Osteocyte (in vitro differentiated cells): ENCODE measurements around the gene BHLHE23. TPM values are rescaled to one million over a fixed set of nuclear protein-coding genes. Genes with fewer than 3 reads are reported as not detected.
"Not testable (repeated sequence)": the region's sequence is repeated elsewhere in the genome, so short reads cannot be mapped to it uniquely, and the experiment has no call there.

Source experiments
- DNase-seq: peaks from one replicate; pipeline ENCODE4 v3.0.0; 2021; ENCODE audit warnings: mixed read lengths; ENCODE audit not compliant: unreplicated experiment; ENCODE audit errors: extremely low spot score
- H3K27ac Mint-ChIP-seq: one replicate; pipeline ENCODE4 v1.8.0; 2021; ENCODE audit warnings: mild to moderate bottlenecking, mixed read lengths; ENCODE audit not compliant: unreplicated experiment
- H3K27me3 Mint-ChIP-seq: one replicate; pipeline ENCODE4 v1.8.0; 2021; ENCODE audit warnings: mixed read lengths; ENCODE audit not compliant: unreplicated experiment
- H3K36me3 Mint-ChIP-seq: one replicate; pipeline ENCODE4 v1.8.0; 2021; ENCODE audit warnings: mixed read lengths; ENCODE audit not compliant: unreplicated experiment
- H3K4me1 Mint-ChIP-seq: one replicate; pipeline ENCODE4 v1.8.0; 2021; ENCODE audit warnings: mixed read lengths; ENCODE audit not compliant: unreplicated experiment
- H3K4me3 Mint-ChIP-seq: one replicate; pipeline ENCODE4 v1.8.0; 2021; ENCODE audit warnings: mild to moderate bottlenecking, moderate library complexity, mixed read lengths; ENCODE audit not compliant: unreplicated experiment
- H3K9me3 Mint-ChIP-seq: one replicate; pipeline ENCODE4 v1.8.0; 2021; ENCODE audit warnings: mixed read lengths; ENCODE audit not compliant: unreplicated experiment
- total RNA-seq: library from RNA; stranded (reverse); gene quantifications from 2 replicates; pipeline ENCODE4 v1.2.1, GENCODE V29; 2021
- TF ChIP-seq, protein P1 (sequence below): fragments of 200-600 bp; sonication (generic); IDR thresholded peaks from 2 replicates; pipeline ENCODE4 v1.5.0; 2021; ENCODE audit warnings: antibody characterized with exemption, mild to moderate bottlenecking, moderate library complexity

The BHLHE23 gene
- total RNA-seq, 1 donor from 2014 or later, result not detected

DNA sequence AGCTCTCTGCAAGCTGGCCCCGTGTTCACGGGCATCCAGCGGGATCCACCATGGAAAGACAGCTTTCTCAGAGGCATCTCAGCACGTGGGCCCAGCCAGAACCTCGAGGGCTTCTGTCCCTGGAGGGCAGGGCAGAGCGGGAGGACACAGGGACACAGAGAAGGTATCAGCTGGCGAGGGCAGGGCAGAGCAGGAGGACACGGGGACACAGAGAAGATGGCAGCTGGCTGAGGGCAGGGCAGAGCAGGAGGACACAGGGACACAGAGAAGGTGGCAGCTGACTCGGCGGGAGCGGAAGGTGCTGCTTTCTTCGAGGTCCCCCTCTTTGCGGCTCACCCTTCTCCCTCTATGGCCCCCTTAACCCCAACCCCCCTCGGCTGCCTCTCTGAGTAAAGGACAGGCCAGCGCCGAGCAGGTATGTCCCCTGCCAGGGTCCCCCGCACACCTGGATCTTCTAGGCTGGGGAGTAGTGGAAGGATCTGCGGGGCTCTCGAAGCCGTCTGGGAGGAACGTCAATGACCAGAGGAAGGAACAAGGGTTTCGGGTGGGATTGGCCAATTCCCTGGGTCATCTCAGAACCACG lies 28.9 kb upstream of the BHLHE23 start:
- DNase-seq, result no peak
- TF ChIP-seq, protein P1, sequence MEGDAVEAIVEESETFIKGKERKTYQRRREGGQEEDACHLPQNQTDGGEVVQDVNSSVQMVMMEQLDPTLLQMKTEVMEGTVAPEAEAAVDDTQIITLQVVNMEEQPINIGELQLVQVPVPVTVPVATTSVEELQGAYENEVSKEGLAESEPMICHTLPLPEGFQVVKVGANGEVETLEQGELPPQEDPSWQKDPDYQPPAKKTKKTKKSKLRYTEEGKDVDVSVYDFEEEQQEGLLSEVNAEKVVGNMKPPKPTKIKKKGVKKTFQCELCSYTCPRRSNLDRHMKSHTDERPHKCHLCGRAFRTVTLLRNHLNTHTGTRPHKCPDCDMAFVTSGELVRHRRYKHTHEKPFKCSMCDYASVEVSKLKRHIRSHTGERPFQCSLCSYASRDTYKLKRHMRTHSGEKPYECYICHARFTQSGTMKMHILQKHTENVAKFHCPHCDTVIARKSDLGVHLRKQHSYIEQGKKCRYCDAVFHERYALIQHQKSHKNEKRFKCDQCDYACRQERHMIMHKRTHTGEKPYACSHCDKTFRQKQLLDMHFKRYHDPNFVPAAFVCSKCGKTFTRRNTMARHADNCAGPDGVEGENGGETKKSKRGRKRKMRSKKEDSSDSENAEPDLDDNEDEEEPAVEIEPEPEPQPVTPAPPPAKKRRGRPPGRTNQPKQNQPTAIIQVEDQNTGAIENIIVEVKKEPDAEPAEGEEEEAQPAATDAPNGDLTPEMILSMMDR, result no peak
- Mint-ChIP-seq H3K9me3 (no peaks in the 10 kb centered on the region), H3K27me3 (peaks cover 45% of the 10 kb centered on the region), H3K36me3 (no peaks in the 10 kb centered on the region), H3K27ac (no peak overlapping the region), H3K4me1 (no peaks in the 10 kb centered on the region), H3K4me3 (no peak overlapping the region)

DNA sequence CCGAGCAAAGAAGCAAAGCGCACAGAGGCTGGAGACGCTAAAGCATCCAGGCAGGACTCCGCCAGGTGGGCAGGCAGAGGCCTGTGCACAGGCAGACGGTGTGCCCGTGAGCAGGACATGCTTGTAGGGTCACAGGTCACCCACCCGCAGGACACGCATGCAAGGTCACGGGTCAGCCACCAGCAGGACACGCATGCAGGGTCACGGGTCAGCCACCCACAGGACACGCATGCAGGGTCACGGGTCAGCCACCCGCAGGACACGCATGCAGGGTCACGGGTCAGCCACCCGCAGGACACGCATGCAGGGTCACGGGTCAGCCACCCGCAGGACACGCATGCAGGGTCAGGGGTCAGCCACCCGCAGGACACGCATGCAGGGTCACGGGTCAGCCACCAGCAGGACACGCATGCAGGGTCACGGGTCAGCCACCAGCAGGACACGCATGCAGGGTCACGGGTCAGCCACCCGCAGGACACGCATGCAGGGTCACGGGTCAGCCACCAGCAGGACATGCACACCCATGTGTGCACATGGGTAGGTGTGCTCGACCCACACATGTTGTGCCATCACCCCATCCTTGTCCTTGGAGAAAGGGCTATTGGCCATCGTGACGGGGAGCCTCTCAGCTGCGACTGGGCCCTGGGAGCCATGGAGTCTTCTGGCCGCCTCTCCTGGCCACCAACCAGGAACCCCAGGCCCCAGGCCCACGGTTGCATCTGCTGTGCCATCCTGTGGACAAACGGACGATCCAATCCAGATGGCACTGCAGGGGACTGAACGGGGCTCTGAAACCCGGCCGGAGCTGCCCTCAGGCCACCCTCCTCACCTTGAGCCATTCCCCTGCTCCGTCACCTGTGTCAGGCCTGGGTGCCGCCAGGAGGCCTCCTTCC lies 28.2 kb upstream of the BHLHE23 start:
- not testable (repeated sequence) for DNase-seq, H3K9me3 Mint-ChIP-seq, H3K4me3 Mint-ChIP-seq, H3K36me3 Mint-ChIP-seq, H3K27ac Mint-ChIP-seq, H3K4me1 Mint-ChIP-seq
- H3K27me3 Mint-ChIP-seq, result peaks cover 38% of the 10 kb centered on the region

DNA sequence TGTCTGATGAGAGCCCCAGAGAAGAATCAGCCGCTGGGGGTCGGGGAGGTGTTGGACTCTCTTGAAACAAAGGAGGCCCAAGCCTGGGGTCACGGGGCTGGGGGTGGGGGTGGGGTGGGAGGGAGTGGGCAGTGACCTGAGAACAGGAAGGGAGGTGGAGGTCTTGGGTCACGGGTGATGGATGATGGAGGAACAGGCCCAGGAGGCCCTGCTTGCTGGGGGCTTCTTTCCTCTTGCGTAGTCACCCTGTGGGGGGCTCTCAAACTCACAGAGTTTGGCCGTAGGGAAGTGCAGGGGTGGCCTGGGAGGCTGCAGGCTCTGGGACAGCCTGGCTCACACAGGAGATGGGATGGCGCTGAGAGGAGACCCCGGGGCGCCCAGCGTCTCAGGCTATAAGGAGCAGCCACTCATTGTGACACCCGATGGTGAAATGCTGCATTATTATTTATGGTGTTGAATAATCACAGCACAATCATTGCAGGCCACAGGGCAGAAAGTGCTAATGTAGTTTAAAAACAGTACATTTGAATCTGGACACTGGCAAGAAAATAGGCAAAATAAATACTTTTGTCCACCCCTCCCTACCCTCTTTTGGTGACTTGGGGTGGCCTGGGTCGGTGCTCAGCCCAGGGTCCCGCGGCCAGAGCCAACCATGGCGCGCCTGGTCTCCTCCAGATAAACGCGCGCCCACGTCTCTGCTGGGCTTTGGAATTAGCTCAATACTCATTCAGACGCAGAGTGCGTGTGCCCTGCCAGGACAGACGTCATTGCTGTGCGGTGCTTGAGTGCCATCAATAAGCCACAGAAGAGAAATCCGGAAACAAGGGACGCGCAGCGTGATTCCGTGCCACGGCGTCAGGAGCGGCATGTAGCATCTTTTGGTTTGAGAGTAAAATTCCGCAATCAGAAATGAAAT lies 27.3 kb upstream of the BHLHE23 start:
- H3K4me3 Mint-ChIP-seq, result no peak overlapping the region
- TF ChIP-seq, protein P1, result no peak
- no peaks in the 10 kb centered on the region for H3K4me1 Mint-ChIP-seq
- H3K27me3 Mint-ChIP-seq, result peaks cover 29% of the 10 kb centered on the region
- H3K27ac Mint-ChIP-seq, result no peak overlapping the region
- H3K36me3 Mint-ChIP-seq, result no peaks in the 10 kb centered on the region
- DNase-seq, result no peak
- H3K9me3 Mint-ChIP-seq, result no peaks in the 10 kb centered on the region

DNA sequence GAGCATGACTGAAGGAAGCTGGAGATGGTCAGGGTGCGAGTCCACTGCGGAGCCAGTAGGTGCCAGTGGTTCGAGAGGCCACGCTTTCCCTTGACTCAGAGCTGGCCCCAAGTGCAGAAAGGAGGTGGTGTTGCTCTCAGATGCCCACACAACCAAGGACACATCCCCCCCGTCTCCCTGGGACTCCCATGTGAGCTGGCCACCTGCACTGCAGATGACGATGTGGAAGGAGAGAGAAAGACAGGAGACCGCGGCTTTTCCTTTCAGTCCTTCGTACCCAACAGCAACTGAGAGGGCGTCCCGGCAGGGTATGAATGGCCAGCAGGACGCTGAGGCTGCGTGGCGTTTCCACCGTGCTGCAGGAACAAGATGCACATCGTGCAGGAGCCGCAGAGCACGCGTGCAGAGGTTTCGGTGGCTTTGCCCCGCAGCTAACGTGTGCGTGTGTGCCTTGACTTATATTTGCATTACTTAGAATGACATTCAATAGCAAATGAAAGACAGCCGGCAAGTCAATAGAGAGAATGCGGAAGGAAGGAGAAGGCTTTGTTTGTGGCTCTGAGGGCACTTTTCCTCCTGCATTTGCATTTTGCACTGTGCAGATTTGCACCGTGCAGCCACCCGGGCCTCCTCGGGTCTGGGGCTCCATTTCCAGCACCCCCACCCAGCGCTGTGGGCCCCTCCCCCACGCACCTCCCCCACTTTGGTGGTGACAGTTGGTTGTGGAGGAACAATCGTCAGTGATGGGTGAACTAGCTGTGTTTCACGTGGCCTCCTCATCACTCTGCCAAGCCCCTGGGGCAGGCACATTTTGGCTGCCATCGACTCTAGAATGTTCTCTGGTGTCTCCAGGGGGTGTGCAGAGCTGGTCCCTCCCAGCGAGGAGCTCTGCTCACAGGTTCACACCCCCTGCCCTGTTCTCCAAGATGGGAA lies 26.4 kb upstream of the BHLHE23 start:
- Mint-ChIP-seq H3K27ac (no peak overlapping the region), H3K4me1 (no peaks in the 10 kb centered on the region)

More for the DNA sequence above, 26.4 kb upstream of the BHLHE23 start:
- Mint-ChIP-seq H3K9me3 (no peaks in the 10 kb centered on the region), H3K36me3 (no peaks in the 10 kb centered on the region), H3K4me3 (no peak overlapping the region), H3K27me3 (peaks cover 26% of the 10 kb centered on the region)
- no peak for DNase-seq
- TF ChIP-seq, protein P1, result no peak
